HepG2 (cell line): ENCODE measurements around the gene CYSTM1.

Experiments used
- ADNP ChIP-seq: sonication (generic); formaldehyde crosslinking; IDR thresholded peaks from 2 replicates; pipeline ENCODE4 v1.4.0; 2020; ENCODE audit warnings: missing genetic modification reagents
- CHD2 ChIP-seq: IDR thresholded peaks from 2 replicates; pipeline ENCODE4 v1.6.1; 2011; ENCODE audit warnings: low read depth, low read length, improper control_type of control experiment
- PCBP2 ChIP-seq: fragments of 200-400 bp; formaldehyde crosslinking; optimal IDR thresholded peaks from 2 replicates; pipeline ENCODE3; 2018; ENCODE audit warnings: low read length, low read depth; ENCODE audit not compliant: poor library complexity, severe bottlenecking
- SMAD1 ChIP-seq: sonication (generic); formaldehyde crosslinking; IDR thresholded peaks from 2 replicates; pipeline ENCODE4 v1.4.0; 2020; ENCODE audit warnings: missing genetic modification reagents, low read depth, mild to moderate bottlenecking, borderline replicate concordance
- TCF12 ChIP-seq, 2 experiments: fragments of 450-650 bp in 1 of 2; sonication (generic) in 1 of 2; formaldehyde crosslinking in 1 of 2; IDR thresholded peaks; 2 replicates each; pipeline versions ENCODE4 v1.6.1 to v1.8.0; 2017 to 2022; ENCODE audit warnings: antibody characterized with exemption in 1 of 2, mild to moderate bottlenecking in 1 of 2, missing genetic modification reagents in 1 of 2, moderate library complexity in 1 of 2
- ZMAT3 ChIP-seq: sonication (generic); formaldehyde crosslinking; conservative IDR thresholded peaks from 2 replicates; pipeline ENCODE4 v1.7.0; 2021; ENCODE audit warnings: missing genetic modification reagents
- ZNF335 ChIP-seq: sonication (generic); formaldehyde crosslinking; IDR thresholded peaks from 2 replicates; pipeline ENCODE4 v1.4.0; 2020; ENCODE audit warnings: missing genetic modification reagents
- TF ChIP-seq, protein P1 (sequence below): sonication (generic); formaldehyde crosslinking; IDR thresholded peaks from 2 replicates; pipeline ENCODE4 v1.5.0; 2020; ENCODE audit warnings: mild to moderate bottlenecking, missing genetic modification reagents, moderate library complexity
- TF ChIP-seq, protein P2 (sequence below): sonication (generic); formaldehyde crosslinking; IDR thresholded peaks from 2 replicates; pipeline ENCODE4 v1.5.0; 2020; ENCODE audit warnings: mild to moderate bottlenecking, missing genetic modification reagents
- TF ChIP-seq, protein P3 (sequence below): sonication (generic); formaldehyde crosslinking; conservative IDR thresholded peaks from 2 replicates; pipeline ENCODE4 v1.4.0; 2020; ENCODE audit warnings: missing genetic modification reagents
- TF ChIP-seq, protein P4 (sequence below): sonication (generic); formaldehyde crosslinking; IDR thresholded peaks from 2 replicates; pipeline ENCODE4 v1.4.0; 2020; ENCODE audit warnings: missing genetic modification reagents

DNA sequence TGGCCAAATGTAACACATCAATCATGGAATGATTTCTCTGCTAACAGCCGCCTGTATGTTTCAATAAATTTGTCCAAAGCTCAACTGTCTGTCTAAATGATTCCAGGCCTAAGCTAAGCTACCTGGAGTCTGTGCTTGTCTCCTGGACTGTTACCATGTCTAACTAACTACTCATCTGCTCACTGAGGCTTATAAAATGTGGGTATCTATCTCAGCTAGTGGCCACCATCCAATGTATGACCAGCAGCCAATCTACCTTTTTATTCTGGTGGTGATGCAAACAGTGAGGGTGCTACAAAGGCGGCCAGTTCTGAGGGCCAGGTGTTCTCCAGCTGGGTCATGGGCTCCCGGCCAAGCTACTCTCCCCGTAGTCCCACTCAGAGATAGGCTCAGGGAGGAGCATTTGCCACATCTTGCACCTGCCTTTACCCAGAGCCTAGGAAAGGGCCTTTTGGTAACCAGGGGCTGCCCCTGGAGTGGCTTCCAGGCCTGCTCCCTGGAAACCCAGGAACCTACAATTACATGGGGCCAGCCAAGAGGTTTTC is 68.8 kb downstream of the CYSTM1 start:
- TF ChIP-seq ZNF335 (CRISPR knock-in tag) (no peak), TCF12 (IDR thresholded peaks at IDR 0.05) (no peak), TCF12 (CRISPR knock-in tag; IDR thresholded peaks at IDR 0.05) (no peak), PCBP2 (no peak), CHD2 (no peak), SMAD1 (CRISPR knock-in tag) (no peak), ZMAT3 (CRISPR knock-in tag) (no peak), ADNP (no peak)
- TF ChIP-seq, protein P1, sequence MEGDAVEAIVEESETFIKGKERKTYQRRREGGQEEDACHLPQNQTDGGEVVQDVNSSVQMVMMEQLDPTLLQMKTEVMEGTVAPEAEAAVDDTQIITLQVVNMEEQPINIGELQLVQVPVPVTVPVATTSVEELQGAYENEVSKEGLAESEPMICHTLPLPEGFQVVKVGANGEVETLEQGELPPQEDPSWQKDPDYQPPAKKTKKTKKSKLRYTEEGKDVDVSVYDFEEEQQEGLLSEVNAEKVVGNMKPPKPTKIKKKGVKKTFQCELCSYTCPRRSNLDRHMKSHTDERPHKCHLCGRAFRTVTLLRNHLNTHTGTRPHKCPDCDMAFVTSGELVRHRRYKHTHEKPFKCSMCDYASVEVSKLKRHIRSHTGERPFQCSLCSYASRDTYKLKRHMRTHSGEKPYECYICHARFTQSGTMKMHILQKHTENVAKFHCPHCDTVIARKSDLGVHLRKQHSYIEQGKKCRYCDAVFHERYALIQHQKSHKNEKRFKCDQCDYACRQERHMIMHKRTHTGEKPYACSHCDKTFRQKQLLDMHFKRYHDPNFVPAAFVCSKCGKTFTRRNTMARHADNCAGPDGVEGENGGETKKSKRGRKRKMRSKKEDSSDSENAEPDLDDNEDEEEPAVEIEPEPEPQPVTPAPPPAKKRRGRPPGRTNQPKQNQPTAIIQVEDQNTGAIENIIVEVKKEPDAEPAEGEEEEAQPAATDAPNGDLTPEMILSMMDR (CRISPR knock-in tag), result no peak
- TF ChIP-seq, protein P2, sequence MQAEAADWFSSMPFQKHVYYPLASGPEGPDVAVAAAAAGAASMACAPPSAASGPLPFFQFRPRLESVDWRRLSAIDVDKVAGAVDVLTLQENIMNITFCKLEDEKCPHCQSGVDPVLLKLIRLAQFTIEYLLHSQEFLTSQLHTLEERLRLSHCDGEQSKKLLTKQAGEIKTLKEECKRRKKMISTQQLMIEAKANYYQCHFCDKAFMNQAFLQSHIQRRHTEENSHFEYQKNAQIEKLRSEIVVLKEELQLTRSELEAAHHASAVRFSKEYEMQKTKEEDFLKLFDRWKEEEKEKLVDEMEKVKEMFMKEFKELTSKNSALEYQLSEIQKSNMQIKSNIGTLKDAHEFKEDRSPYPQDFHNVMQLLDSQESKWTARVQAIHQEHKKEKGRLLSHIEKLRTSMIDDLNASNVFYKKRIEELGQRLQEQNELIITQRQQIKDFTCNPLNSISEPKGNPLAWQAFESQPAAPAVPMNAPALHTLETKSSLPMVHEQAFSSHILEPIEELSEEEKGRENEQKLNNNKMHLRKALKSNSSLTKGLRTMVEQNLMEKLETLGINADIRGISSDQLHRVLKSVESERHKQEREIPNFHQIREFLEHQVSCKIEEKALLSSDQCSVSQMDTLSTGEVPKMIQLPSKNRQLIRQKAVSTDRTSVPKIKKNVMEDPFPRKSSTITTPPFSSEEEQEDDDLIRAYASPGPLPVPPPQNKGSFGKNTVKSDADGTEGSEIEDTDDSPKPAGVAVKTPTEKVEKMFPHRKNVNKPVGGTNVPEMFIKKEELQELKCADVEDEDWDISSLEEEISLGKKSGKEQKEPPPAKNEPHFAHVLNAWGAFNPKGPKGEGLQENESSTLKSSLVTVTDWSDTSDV (CRISPR knock-in tag), result no peak
- TF ChIP-seq, protein P3, sequence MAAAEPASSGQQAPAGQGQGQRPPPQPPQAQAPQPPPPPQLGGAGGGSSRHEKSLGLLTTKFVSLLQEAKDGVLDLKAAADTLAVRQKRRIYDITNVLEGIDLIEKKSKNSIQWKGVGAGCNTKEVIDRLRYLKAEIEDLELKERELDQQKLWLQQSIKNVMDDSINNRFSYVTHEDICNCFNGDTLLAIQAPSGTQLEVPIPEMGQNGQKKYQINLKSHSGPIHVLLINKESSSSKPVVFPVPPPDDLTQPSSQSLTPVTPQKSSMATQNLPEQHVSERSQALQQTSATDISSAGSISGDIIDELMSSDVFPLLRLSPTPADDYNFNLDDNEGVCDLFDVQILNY (CRISPR knock-in tag), result no peak
- TF ChIP-seq, protein P4, sequence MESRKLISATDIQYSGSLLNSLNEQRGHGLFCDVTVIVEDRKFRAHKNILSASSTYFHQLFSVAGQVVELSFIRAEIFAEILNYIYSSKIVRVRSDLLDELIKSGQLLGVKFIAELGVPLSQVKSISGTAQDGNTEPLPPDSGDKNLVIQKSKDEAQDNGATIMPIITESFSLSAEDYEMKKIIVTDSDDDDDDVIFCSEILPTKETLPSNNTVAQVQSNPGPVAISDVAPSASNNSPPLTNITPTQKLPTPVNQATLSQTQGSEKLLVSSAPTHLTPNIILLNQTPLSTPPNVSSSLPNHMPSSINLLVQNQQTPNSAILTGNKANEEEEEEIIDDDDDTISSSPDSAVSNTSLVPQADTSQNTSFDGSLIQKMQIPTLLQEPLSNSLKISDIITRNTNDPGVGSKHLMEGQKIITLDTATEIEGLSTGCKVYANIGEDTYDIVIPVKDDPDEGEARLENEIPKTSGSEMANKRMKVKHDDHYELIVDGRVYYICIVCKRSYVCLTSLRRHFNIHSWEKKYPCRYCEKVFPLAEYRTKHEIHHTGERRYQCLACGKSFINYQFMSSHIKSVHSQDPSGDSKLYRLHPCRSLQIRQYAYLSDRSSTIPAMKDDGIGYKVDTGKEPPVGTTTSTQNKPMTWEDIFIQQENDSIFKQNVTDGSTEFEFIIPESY (CRISPR knock-in tag), result no peak
